Body of pancreas (tissue), 4 donors: ENCODE results near the gene CYTH1.

Experiments used
- POLR2A ChIP-seq, 3 donors: fragments of 450-650 bp; IDR thresholded peaks; one replicate each; pipeline ENCODE4 v1.6.1; 2016; ENCODE audit warnings: antibody characterized with exemption in 3 of 3, mild to moderate bottlenecking in 2 of 3
- TF ChIP-seq, protein P1 (sequence below), 7 experiments: fragments of 450-650 bp in 4 of 7; fragments of 200-600 bp in 3 of 7; sonication (generic) in 3 of 7; IDR thresholded peaks; one replicate each; pipeline ENCODE4 v1.5.1; 2016 to 2019; ENCODE audit warnings: antibody characterized with exemption in 7 of 7

DNA sequence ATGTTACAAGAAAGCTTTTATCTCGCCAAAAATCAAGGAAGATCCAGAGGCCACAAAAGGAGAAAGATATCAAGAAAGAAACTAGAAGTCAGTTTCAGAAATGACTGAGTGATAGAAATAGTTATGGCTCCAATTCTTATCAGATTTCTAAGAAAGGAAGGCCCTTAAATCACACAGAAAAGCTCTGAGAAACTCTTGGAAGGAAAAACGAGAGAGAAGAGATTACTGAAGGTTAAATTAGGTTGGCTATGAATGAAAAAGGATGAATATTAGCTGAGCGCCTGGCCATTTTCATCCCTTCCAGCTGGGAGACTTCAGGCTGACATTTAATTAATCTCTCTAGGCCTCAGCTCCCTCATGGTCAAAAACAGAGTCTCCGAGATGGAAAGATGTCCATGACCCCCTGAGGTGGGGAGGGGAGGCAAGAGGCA is 72.3 kb downstream of the CYTH1 start:
- TF ChIP-seq, protein P1, sequence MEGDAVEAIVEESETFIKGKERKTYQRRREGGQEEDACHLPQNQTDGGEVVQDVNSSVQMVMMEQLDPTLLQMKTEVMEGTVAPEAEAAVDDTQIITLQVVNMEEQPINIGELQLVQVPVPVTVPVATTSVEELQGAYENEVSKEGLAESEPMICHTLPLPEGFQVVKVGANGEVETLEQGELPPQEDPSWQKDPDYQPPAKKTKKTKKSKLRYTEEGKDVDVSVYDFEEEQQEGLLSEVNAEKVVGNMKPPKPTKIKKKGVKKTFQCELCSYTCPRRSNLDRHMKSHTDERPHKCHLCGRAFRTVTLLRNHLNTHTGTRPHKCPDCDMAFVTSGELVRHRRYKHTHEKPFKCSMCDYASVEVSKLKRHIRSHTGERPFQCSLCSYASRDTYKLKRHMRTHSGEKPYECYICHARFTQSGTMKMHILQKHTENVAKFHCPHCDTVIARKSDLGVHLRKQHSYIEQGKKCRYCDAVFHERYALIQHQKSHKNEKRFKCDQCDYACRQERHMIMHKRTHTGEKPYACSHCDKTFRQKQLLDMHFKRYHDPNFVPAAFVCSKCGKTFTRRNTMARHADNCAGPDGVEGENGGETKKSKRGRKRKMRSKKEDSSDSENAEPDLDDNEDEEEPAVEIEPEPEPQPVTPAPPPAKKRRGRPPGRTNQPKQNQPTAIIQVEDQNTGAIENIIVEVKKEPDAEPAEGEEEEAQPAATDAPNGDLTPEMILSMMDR (IDR thresholded peaks at IDR 0.05), result no peak
- TF ChIP-seq POLR2A (IDR thresholded peaks at IDR 0.05), result no peak
